ENCODE results near the gene USP24. TPM values are rescaled to one million over a fixed set of nuclear protein-coding genes. Genes with fewer than 3 reads are reported as not detected.

USP24 gene
- total and polyA plus RNA-seq, 2 donors (not counting 3 experiments of a cell fraction or from before 2014, with no cell fraction given), result 8.2 to 30.0 TPM

GRCh38 chr1:55249646-55250398, 34.7 kb upstream of the USP24 start:
- no TSS peak for BruUV-seq (replicated peaks)
- no peaks in the 10 kb centered on the region for H3K79me2 ChIP-seq (ENCODE audit: control insufficient read depth, insufficient read depth, low read length)
- FAIRE-seq (no peak), DNase-seq (ENCODE audit: low read depth, low spot score) (no peak)
- no peaks in the 10 kb centered on the region for H3K27me3 ChIP-seq (ENCODE audit: control insufficient read depth in 2 of 2, insufficient read depth in 2 of 2, low read length in 2 of 2)
- TF ChIP-seq EZH2 (IDR thresholded peaks at IDR 0.05; ENCODE audit: borderline replicate concordance, low read depth, low read length, severe bottlenecking), result no peak
- TF ChIP-seq, protein P1, sequence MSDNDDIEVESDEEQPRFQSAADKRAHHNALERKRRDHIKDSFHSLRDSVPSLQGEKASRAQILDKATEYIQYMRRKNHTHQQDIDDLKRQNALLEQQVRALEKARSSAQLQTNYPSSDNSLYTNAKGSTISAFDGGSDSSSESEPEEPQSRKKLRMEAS (IDR thresholded peaks at IDR 0.05; ENCODE audit: insufficient read depth, insufficient read length), result no peak
- no peak for TF ChIP-seq POLR2AphosphoS5 (IDR thresholded peaks at IDR 0.05; ENCODE audit: insufficient read depth, low read depth, low read length)
- TF ChIP-seq, protein P2, sequence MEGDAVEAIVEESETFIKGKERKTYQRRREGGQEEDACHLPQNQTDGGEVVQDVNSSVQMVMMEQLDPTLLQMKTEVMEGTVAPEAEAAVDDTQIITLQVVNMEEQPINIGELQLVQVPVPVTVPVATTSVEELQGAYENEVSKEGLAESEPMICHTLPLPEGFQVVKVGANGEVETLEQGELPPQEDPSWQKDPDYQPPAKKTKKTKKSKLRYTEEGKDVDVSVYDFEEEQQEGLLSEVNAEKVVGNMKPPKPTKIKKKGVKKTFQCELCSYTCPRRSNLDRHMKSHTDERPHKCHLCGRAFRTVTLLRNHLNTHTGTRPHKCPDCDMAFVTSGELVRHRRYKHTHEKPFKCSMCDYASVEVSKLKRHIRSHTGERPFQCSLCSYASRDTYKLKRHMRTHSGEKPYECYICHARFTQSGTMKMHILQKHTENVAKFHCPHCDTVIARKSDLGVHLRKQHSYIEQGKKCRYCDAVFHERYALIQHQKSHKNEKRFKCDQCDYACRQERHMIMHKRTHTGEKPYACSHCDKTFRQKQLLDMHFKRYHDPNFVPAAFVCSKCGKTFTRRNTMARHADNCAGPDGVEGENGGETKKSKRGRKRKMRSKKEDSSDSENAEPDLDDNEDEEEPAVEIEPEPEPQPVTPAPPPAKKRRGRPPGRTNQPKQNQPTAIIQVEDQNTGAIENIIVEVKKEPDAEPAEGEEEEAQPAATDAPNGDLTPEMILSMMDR (IDR thresholded peaks at IDR 0.05; ENCODE audit: extremely low read depth in 1 of 2, insufficient read depth in 1 of 2, low read depth in 1 of 2, low read length in 2 of 2), result no peak
- TF ChIP-seq JUN (IDR thresholded peaks at IDR 0.05; ENCODE audit: borderline replicate concordance, insufficient read depth, insufficient read length, low read depth), result no peak
- no peak for TF ChIP-seq MYC (IDR thresholded peaks at IDR 0.05; ENCODE audit: low read depth, low read length)
- TF ChIP-seq POLR2A (IDR thresholded peaks at IDR 0.05; ENCODE audit: low read depth, low read length), result no peak
- TF ChIP-seq GATA2 (IDR thresholded peaks at IDR 0.05; ENCODE audit: insufficient read depth, insufficient read length, low read depth, low read length), result no peak
- no peak for TF ChIP-seq FOS (IDR thresholded peaks at IDR 0.05; ENCODE audit: borderline replicate concordance, insufficient read depth, low read length)
- no peaks in the 10 kb centered on the region for H4K20me1 ChIP-seq (replicated peaks; ENCODE audit: control insufficient read depth, extremely low read depth, insufficient read depth, low read length)
- H3K9me1 ChIP-seq (replicated peaks; ENCODE audit: control insufficient read depth, extremely low read depth, insufficient read depth, low read length), result no peaks in the 10 kb centered on the region
- dilution Hi-C loops (cut with MboI; ENCODE audit: extremely low pct_ligation_motif_present, low sequenced_read_pairs) (no loop called here), intact Hi-C loops (cut with micrococcal nuclease) (no loop called here)
- no peak overlapping the region for H2AFZ ChIP-seq (ENCODE audit: low read depth, low read length)
- H3K4me1 ChIP-seq (ENCODE audit: control insufficient read depth, extremely low read depth, insufficient read depth, low read length), result no peaks in the 10 kb centered on the region
- H3K27ac ChIP-seq (ENCODE audit: insufficient read depth, low read depth, low read length), result no peak overlapping the region
- CTCF ChIA-PET, result interaction anchor here (1.2 kb wide), 1 partner anchor 27 kb away, joined by 3 read pairs; no protein-coding TSS in a partner anchor
- POLR2A ChIA-PET, result no interaction called here
- no peak overlapping the region for H3K9ac ChIP-seq (replicated peaks; ENCODE audit: extremely low read depth, insufficient read depth, low read length)
- no peak overlapping the region for H3K4me2 ChIP-seq (ENCODE audit: insufficient read depth, low read length)
- H3K9me3 ChIP-seq (replicated peaks; ENCODE audit: control insufficient read depth, insufficient read depth, low read length), result no peaks in the 10 kb centered on the region
- H3K36me3 ChIP-seq (ENCODE audit: control insufficient read depth in 2 of 2, extremely low read depth in 1 of 2, insufficient read depth in 2 of 2, low read length in 2 of 2), result no peaks in the 10 kb centered on the region
- no peak overlapping the region for H3K4me3 ChIP-seq (replicated peaks in 1 of 3; ENCODE audit: insufficient read depth in 1 of 3, low read depth in 1 of 3, low read length in 3 of 3)

All from endothelial cell of umbilical vein (primary cell).